ENCODE results near the gene MAP2K2.
A peak's percentile ranks its signal among the peaks of the same experiment; 100 is the strongest.

MAP2K2 gene

GRCh38 chr19:4081441-4082129 is 42.3 kb downstream of the MAP2K2 start:
- POLR2A ChIA-PET (ENCODE audit: low non-redundant PET), result no interaction called here

GRCh38 chr19:4080473-4080872 is 43.4 kb downstream of the MAP2K2 start:
- no peak overlapping the region for H3K27ac ChIP-seq
- no peak for TF ChIP-seq CTCF (conservative IDR thresholded peaks at IDR 0.05; ENCODE audit: low read depth)
- no peak for DNase-seq (ENCODE audit: low spot score)
- POLR2A ChIA-PET (ENCODE audit: low non-redundant PET), result no interaction called here
- CTCF ChIA-PET, result interaction anchor here (1.2 kb wide), 1 partner anchor 60 kb away, joined by 3 read pairs; no protein-coding TSS in a partner anchor

More at GRCh38 chr19:4081441-4082129, 42.3 kb downstream of the MAP2K2 start:
- DNase-seq (ENCODE audit: low spot score), result no peak
- TF ChIP-seq CTCF (conservative IDR thresholded peaks at IDR 0.05; ENCODE audit: low read depth), result no peak
- CTCF ChIA-PET, result interaction anchor here (0.5 kb wide), 1 partner anchor 125 kb away, joined by 3 read pairs; no protein-coding TSS in a partner anchor
- peak overlapping the region; percentile 5; the same call in 1 of the 2 replicates for H3K27ac ChIP-seq

DNA sequence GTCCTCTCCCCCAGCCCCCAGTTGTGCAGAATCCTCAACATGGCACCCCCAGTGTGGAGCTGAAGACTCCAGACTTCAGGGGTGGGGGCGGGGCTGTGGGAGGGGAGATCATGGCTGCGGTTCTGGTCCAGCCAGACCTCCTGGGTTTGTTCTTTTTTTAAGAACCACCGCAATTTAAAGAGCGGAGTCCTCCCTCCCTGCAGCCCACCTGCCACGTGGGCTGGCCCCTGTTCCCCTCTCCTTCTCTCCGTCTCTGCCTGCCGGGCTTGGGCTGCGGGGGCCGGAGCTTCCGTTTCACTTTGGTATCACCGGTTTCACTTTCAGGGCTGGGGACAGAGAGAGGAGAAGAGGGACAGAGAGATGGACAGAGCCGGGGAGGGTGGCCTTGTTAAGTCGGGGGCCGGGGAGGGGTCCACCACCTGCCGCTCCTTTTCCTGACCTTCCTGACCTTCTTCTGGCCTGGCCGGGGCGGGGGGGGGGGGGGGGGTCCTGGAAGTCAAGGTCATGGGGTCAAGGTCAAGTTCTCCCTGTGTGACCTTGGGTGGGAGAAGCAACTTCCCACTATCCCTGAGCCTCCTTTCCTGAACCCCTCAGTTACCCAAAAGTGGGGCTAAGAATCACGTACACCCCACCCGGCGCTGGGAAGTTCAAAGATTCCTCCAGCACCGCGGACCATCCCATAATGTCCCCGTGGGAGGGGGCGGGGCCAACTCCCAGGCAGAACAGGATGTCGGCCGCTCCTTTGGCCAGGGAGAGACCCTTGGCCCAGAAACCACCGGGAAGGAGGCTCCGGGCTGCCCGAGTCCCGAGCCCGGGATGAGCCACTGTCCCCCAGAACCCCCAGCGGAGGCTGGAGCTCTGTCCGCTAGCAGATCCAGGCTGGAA is 45.9 kb downstream of the MAP2K2 start:
- CTCF ChIA-PET, result interaction anchor here (0.6 to 1.0 kb wide), 3 partner anchors 15 to 1405 kb away, joined by 3 to 6 read pairs (median 5); no protein-coding TSS in a partner anchor
- DNase-seq (ENCODE audit: low spot score), result no peak
- H3K27ac ChIP-seq, result peak overlapping the region; percentile 59
- POLR2A ChIA-PET (ENCODE audit: low non-redundant PET), result no interaction called here
- TF ChIP-seq CTCF (conservative IDR thresholded peaks at IDR 0.05; ENCODE audit: low read depth), result no peak

GRCh38 chr19:4077007-4077374 is 46.9 kb downstream of the MAP2K2 start:
- peak overlapping the region; percentile 59 for H3K27ac ChIP-seq
- no peak for TF ChIP-seq CTCF (conservative IDR thresholded peaks at IDR 0.05; ENCODE audit: low read depth)
- ChIA-PET CTCF (interaction anchor here (1.0 kb wide), 1 partner anchor 90 kb away, joined by 6 read pairs; no protein-coding TSS in a partner anchor), POLR2A (ENCODE audit: low non-redundant PET) (no interaction called here)
- DNase-seq (ENCODE audit: low spot score), result no peak

DNA sequence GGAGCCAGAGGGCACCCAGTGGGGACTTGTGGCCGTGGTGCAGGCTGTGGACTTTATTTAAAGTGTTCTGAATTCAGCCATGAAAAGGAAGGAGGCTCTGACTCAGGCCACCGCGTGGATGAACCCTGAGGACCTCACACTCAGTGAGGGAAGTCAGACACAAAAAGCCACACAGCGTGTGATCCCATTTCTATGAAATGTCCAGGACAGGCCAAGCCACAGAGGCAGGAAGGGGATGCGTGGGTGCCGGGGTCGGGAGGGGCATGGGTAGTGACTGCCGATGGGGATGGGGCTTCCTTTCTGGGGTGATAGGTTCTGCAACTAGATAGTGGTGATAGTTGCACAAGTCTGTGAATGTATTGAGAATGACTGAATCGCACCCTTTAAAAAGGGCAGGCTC is 48.5 kb downstream of the MAP2K2 start:
- CTCF ChIA-PET, result no interaction called here
- H3K27ac ChIP-seq, result no peak overlapping the region; the same call in 1 of the 2 replicates
- no peak for TF ChIP-seq CTCF (conservative IDR thresholded peaks at IDR 0.05; ENCODE audit: low read depth)
- POLR2A ChIA-PET (ENCODE audit: low non-redundant PET), result no interaction called here
- DNase-seq (ENCODE audit: low spot score), result no peak

DNA sequence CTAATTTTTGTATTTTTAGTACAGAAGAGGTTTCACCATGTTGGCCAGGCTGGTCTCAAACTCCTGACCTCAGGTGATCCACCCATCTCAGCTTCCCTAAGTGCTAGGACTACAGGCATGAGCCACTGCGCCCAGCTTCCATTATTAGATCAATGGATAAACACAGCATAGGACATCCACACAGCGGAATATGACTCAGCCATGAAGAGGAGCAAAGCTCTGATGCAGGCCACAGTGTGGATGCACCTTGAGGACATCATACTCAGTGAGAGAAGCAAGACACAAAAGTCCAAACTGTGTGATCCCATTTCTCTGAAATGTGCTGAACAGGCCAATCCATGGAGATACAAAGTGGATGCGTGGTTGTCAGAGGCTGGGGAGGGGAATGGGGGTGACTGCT is 52.3 kb downstream of the MAP2K2 start:
- POLR2A ChIA-PET (ENCODE audit: low non-redundant PET), result no interaction called here
- DNase-seq (ENCODE audit: low spot score), result no peak
- no peak for TF ChIP-seq CTCF (conservative IDR thresholded peaks at IDR 0.05; ENCODE audit: low read depth)
- H3K27ac ChIP-seq, result no peak overlapping the region
- CTCF ChIA-PET, result no interaction called here

Data from RWPE1 (cell line).